AG09319 (cell line): ENCODE data around the gene TUBA4B.
A peak's percentile ranks its signal among the peaks of the same experiment; 100 is the strongest.

Source experiments
- DNase-seq: peaks from one replicate; pipeline ENCODE4 v3.0.0-alpha.2; 2010; ENCODE audit warnings: low read depth; ENCODE audit errors: extremely low read depth
- TF ChIP-seq, protein P1 (sequence below): IDR thresholded peaks from 2 replicates; pipeline ENCODE4 v1.5.1; 2011; ENCODE audit warnings: low read depth, mild to moderate bottlenecking, inconsistent platforms, low read length, moderate library complexity

The TUBA4B gene

DNA sequence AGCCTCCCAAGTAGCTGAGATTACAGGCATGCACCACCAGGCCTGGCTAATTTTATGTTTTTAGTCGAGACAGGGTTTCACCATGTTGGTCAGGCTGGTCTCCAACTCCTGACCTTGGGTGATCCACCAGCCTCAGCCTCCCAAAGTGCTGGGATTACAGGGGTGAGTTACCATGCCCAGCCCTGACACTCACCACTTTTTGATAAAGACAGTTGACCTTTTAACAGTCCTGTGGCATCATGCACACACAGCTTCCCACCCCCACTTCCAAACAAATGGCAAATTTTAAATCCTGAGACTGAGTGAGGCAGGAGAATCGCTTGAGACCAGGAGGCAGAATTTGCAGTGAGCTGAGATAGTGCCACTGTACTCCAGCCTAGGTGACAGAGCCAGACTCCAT, 20.0 kb downstream of the TUBA4B start:
- TF ChIP-seq, protein P1, sequence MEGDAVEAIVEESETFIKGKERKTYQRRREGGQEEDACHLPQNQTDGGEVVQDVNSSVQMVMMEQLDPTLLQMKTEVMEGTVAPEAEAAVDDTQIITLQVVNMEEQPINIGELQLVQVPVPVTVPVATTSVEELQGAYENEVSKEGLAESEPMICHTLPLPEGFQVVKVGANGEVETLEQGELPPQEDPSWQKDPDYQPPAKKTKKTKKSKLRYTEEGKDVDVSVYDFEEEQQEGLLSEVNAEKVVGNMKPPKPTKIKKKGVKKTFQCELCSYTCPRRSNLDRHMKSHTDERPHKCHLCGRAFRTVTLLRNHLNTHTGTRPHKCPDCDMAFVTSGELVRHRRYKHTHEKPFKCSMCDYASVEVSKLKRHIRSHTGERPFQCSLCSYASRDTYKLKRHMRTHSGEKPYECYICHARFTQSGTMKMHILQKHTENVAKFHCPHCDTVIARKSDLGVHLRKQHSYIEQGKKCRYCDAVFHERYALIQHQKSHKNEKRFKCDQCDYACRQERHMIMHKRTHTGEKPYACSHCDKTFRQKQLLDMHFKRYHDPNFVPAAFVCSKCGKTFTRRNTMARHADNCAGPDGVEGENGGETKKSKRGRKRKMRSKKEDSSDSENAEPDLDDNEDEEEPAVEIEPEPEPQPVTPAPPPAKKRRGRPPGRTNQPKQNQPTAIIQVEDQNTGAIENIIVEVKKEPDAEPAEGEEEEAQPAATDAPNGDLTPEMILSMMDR = no peak
- no peak for DNase-seq

DNA sequence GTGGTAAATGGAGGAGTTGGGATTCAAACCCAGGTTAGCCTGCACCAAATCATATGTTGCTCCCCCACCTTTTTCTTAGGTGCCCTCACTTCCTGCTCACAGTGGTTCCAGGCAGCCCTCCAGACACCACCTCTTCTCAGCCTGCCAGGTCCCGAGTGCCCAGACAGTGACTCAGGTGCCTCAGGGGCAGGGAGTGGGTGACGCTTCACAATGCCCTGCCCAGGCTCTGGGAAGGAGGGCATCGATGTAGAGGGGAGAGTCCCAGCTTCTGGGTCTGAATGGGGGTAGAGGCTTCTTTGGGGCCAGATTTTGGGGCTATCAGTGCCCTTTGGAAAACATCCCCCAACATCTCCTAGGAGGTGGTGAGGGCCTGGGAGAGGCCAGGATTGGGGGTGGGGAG, 20.9 kb downstream of the TUBA4B start:
- TF ChIP-seq, protein P1 = no peak
- DNase-seq = no peak

DNA sequence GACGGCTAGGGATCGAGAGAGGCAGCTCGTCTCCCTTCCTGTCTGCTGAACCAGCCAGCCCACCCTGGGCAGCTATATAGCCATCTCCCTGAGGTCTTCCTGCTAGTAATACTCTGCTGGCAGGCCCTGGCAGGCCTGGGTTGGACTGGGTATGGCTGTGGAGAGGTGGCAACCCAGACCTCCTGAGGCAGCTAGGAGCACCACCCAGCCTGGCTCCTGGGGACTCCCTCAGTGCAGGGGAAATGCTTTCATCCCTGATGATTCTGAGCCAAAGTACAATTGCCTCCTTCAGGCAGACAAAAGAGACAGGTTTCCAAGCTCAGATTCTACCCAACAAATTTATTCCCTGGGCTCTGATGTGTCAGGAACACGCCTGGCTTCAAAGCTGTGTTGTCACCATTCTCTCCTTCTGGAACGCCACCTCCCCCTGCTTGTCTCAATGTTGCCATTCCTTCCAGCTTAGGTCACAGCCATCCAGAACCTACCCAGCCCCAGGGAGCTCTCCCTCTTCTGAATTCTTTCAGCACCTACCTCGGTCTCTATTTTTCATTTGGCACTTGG, 21.4 kb downstream of the TUBA4B start:
- TF ChIP-seq, protein P1 = no peak
- DNase-seq = peak; percentile 30

DNA sequence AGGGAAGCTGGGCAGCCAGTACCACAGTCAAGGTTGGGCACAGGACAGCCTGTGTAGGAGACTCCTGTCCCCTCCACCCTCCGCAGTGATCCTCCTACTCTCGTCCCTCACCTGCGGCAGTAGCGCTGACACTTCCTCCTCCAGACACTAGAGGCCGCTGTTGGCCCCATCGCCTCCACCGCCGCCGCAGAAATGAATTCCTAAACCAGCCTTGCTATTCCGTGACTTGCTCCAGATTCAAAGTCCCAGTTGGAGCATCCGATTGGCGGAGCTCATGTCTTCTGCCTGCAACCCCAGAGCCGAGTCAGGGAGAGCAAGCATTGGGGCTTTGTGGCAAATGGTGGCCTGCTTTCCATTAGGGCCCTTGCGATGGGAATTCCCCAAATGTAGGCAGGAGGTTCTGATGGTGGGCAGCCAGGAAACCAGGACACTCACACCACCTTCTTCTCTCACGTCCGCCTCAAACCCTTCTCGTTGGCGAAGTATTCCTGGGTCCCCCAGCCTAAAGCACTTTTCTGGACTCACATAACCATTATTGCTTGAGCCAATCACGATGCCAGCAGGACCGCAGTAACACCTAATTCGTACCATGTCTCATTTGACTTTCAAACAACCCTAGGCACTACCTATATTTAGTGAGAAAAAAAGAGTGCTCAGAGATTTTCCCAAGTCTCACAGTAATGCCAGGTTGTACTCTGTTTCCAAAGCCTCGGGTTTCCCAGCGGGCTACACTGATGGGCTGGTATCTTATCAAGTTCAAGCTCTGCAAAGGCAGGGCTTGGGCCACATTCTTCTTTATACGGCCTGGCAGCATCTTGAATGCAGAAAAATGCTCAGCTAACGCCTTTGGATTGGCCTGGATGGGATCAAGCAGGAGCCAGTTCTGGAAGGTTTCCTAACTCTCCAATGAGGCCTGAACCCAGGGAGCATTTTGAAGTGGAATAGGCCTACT, 24.9 kb downstream of the TUBA4B start:
- peak; percentile 44 for DNase-seq
- TF ChIP-seq, protein P1 = peak; percentile 98

DNA sequence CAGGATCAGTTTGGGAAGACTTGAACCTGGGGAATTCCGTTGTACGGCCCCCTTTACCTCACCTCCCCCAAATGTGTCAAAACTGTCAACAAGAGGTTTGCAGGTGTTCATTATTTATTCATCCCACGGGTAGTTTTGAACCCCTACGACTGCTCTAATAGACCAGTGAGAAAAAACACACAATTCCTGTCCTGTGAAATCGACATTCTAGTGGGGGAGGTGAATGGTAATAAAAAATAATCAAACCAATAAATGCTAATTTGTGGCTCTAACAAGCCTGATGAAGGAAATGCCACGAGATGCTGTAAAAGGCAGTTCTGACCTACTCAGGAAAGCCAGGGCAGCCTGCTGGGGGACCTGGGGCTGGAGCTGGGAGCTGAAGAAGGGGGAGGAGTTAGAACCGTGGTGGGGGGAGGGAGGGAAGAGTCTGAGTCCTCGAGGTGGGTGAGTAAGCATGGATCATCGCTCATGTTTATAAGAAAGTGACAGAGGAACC, 25.7 kb downstream of the TUBA4B start:
- TF ChIP-seq, protein P1 = no peak
- no peak for DNase-seq

DNA sequence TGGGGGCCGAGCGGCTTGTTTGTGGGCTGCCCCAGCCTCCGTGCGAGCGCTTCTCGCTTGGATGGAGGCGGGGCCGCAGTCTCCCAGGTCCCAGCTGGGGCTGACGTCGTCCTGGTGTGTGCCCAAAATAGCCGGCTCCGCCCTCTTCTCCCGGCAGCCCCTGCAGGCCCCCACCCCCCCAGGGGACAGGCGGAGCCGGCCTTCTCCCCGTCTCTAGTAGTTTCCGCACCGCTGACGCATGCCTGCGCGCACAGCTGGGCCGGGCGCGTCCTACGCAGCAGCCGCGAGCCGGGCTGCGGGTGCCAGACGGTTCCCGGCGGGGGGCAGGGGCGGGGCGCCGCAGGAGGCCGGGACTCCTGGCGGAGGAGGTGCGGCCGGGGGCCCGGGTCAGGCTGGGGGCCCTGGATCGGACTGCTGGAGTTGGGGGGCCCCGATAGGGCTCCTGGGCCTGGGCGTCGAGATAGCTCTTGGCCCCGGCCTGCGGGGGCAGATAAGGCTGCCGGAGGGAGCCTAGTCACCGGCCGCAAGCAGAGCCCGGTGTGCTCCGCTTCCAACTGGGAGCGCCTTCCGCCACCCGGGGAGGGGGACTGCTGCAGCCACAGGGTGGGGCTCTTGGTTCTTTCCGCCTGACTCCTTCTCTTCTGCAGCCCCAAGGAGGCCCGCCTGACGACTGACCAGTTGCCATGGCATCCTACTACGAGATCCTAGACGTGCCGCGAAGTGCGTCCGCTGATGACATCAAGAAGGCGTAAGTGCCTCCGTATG, 26.3 kb downstream of the TUBA4B start, which contains the start of gene DNAJB2:
Gene DNAJB2 (plus strand): TSS at position 216 of the 765 bp plus-strand sequence. CDS start 468 bp downstream, at position 684.
- TF ChIP-seq, protein P1 = 0 out of 2 replicates have a peak, but pooled peaks have one; percentile 1
- peak; percentile 98 for DNase-seq
